H1 (cell line): ENCODE results near the gene GNB5. TPM values are rescaled to one million over a fixed set of nuclear protein-coding genes. Genes with fewer than 3 reads are reported as not detected.
A peak's percentile ranks its signal among the peaks of the same experiment; 100 is the strongest.

Experiments
- CTCF ChIA-PET: fragments of 300-600 bp; sonication (Branson Sonifier 250); formaldehyde crosslinking; loops from one replicate; lab custom pipeline; 2021; ENCODE audit not compliant: partially characterized antibody; lab: Charles Lee
- POLR2A ChIA-PET: fragments of 300-600 bp; sonication (Branson Sonifier 250); formaldehyde crosslinking; loops from one replicate; lab custom pipeline; 2021; ENCODE audit warnings: inconsistent platforms; ENCODE audit not compliant: partially characterized antibody; lab: Charles Lee
- DNase-seq, 2 experiments: peaks; one replicate each; pipeline versions ENCODE4 v3.0.0 to v3.0.0-alpha.2; 2010 to 2022; ENCODE audit warnings: low spot score in 2 of 2, low read depth in 1 of 2, mixed read lengths in 1 of 2
- FAIRE-seq: peaks from 2 replicates; lab custom pipeline; 2011; peaks lifted over from hg19 to GRCh38; lab: Jason Lieb, UNC
- H2AFZ ChIP-seq: 2 replicates; pipeline ENCODE4 v1.8.1; 2012; ENCODE audit warnings: low read length, inconsistent platforms
- H2AK5ac ChIP-seq: 2 replicates; pipeline ENCODE4 v1.6.1; 2013; ENCODE audit warnings: low read depth, low read length
- H2BK120ac ChIP-seq: replicated peaks from 2 replicates; pipeline ENCODE3; 2013; ENCODE audit warnings: low read depth, low read length, inconsistent platforms
- H2BK12ac ChIP-seq: 2 replicates; pipeline ENCODE4 v1.6.1; 2013; ENCODE audit warnings: low read depth, low read length
- H2BK15ac ChIP-seq: 2 replicates; pipeline ENCODE4 v1.6.1; 2013; ENCODE audit warnings: low read length
- H2BK20ac ChIP-seq: 2 replicates; pipeline ENCODE4 v1.6.1; 2013; ENCODE audit warnings: low read length
- H2BK5ac ChIP-seq: 2 replicates; pipeline ENCODE4 v1.6.1; 2013; ENCODE audit warnings: low read depth, low read length
- H3K14ac ChIP-seq: 2 replicates; pipeline ENCODE4 v1.6.1; 2013; ENCODE audit warnings: inconsistent platforms; ENCODE audit not compliant: insufficient read length
- H3K18ac ChIP-seq: 2 replicates; pipeline ENCODE4 v1.6.1; 2013; ENCODE audit warnings: low read length; ENCODE audit errors: extremely low read depth
- H3K23ac ChIP-seq: 2 replicates; pipeline ENCODE4 v1.6.1; 2013; ENCODE audit warnings: inconsistent platforms; ENCODE audit not compliant: insufficient read length
- H3K23me2 ChIP-seq: 2 replicates; pipeline ENCODE4 v1.6.1; 2013; ENCODE audit warnings: low read depth, low read length
- H3K27ac ChIP-seq: 2 replicates; pipeline ENCODE4 v1.6.1; 2011; ENCODE audit warnings: low read depth, low read length, inconsistent platforms
- H3K27me3 ChIP-seq, 4 experiments: replicated peaks in 1 of 4; 1 replicate in 1 of 4; 2 replicates in 3 of 4; pipeline versions ENCODE4 v1.6.1 to v1.8.1; 2011 to 2013; ENCODE audit warnings: low read length in 3 of 4, mild to moderate bottlenecking in 3 of 4, inconsistent platforms in 2 of 4, mixed read lengths in 2 of 4, moderate library complexity in 1 of 4; ENCODE audit not compliant: control insufficient read depth in 3 of 4, insufficient read depth in 3 of 4; ENCODE audit errors: extremely low read depth in 1 of 4
- H3K36me3 ChIP-seq, 4 experiments: 2 replicates each; pipeline versions ENCODE4 v1.6.1 to v1.8.1; 2011 to 2013; ENCODE audit warnings: mild to moderate bottlenecking in 4 of 4, low read length in 3 of 4, moderate library complexity in 2 of 4, control low read depth in 1 of 4, inconsistent platforms in 1 of 4; ENCODE audit not compliant: insufficient read depth in 4 of 4, control insufficient read depth in 2 of 4
- H3K4ac ChIP-seq: replicated peaks from 2 replicates; pipeline ENCODE3; 2013; ENCODE audit warnings: low read length, low read depth, mixed read lengths, inconsistent platforms; ENCODE audit not compliant: insufficient read length
- H3K4me1 ChIP-seq, 4 experiments: replicated peaks in 1 of 4; 1 replicate in 1 of 4; 2 replicates in 3 of 4; pipeline versions ENCODE4 v1.6.1 to v1.8.1; 2011 to 2013; ENCODE audit warnings: low read length in 3 of 4, inconsistent platforms in 2 of 4, mixed read lengths in 1 of 4; ENCODE audit not compliant: insufficient read depth in 4 of 4, control insufficient read depth in 3 of 4
- H3K4me2 ChIP-seq, 2 experiments: 2 replicates each; pipeline versions ENCODE4 v1.6.1 to v1.8.1; 2011 to 2013; ENCODE audit warnings: low read depth in 2 of 2, low read length in 2 of 2, control low read depth in 1 of 2, inconsistent platforms in 1 of 2, mild to moderate bottlenecking in 1 of 2; ENCODE audit not compliant: insufficient read depth in 1 of 2
- H3K4me3 ChIP-seq, 4 experiments: fragments of 200-600, 300-600 bp in 1 of 4; sonication (generic), shearing (Covaris generic), sonication (Bioruptor Twin) in 1 of 4; 2 replicates each; pipeline versions ENCODE4 v1.5.1 to v1.8.1; 2011 to 2016; ENCODE audit warnings: low read length in 4 of 4, low read depth in 3 of 4, control low read depth in 2 of 4, inconsistent platforms in 2 of 4, mild to moderate bottlenecking in 2 of 4, mixed read lengths in 1 of 4, moderate library complexity in 1 of 4; ENCODE audit not compliant: insufficient read depth in 2 of 4; ENCODE audit errors: extremely low read depth in 1 of 4
- H3K56ac ChIP-seq: replicated peaks from 2 replicates; pipeline ENCODE3; 2013; ENCODE audit warnings: low read depth, mild to moderate bottlenecking, mixed read lengths, low read length, inconsistent platforms; ENCODE audit not compliant: insufficient read length
- H3K79me1 ChIP-seq: 2 replicates; pipeline ENCODE4 v1.6.1; 2013; ENCODE audit warnings: low read depth, low read length, control low read depth
- H3K79me2 ChIP-seq, 2 experiments: 2 replicates each; pipeline versions ENCODE4 v1.6.1 to v1.8.1; 2012 to 2013; ENCODE audit warnings: low read length in 2 of 2, mild to moderate bottlenecking in 2 of 2, inconsistent platforms in 1 of 2; ENCODE audit not compliant: insufficient read depth in 2 of 2, control insufficient read depth in 1 of 2
- H3K9ac ChIP-seq, 4 experiments: replicated peaks in 1 of 4; 1 replicate in 1 of 4; 2 replicates in 3 of 4; pipeline versions ENCODE4 v1.6.1 to v1.8.1; 2011 to 2013; ENCODE audit warnings: low read depth in 3 of 4, low read length in 3 of 4, control low read depth in 2 of 4, mild to moderate bottlenecking in 2 of 4, moderate library complexity in 2 of 4, inconsistent platforms in 1 of 4; ENCODE audit errors: extremely low read depth in 1 of 4
- H3K9me3 ChIP-seq, 2 experiments: 2 replicates each; pipeline versions ENCODE4 v1.6.1 to v1.8.1; 2012 to 2013; ENCODE audit warnings: mild to moderate bottlenecking in 2 of 2, moderate library complexity in 2 of 2, control low read depth in 1 of 2, inconsistent platforms in 1 of 2, low read depth in 1 of 2, low read length in 1 of 2, mixed read lengths in 1 of 2; ENCODE audit not compliant: insufficient read depth in 2 of 2
- H4K20me1 ChIP-seq, 2 experiments: replicated peaks in 1 of 2; 2 replicates each; pipeline versions ENCODE3 to v1.8.1; 2011 to 2013; ENCODE audit warnings: inconsistent platforms in 2 of 2, low read length in 2 of 2, mild to moderate bottlenecking in 1 of 2; ENCODE audit not compliant: insufficient read depth in 2 of 2, control insufficient read depth in 1 of 2
- H4K5ac ChIP-seq: 2 replicates; pipeline ENCODE4 v1.6.1; 2013; ENCODE audit warnings: low read length, low read depth, mixed read lengths, inconsistent platforms; ENCODE audit not compliant: insufficient read length
- H4K8ac ChIP-seq: 2 replicates; pipeline ENCODE4 v1.8.0; 2013; ENCODE audit warnings: mild to moderate bottlenecking, moderate library complexity, low read length, inconsistent platforms; ENCODE audit not compliant: insufficient read depth; ENCODE audit errors: extremely low read depth
- H4K91ac ChIP-seq: replicated peaks from 2 replicates; pipeline ENCODE3; 2013; ENCODE audit warnings: low read length, mixed read lengths, inconsistent platforms; ENCODE audit not compliant: insufficient read length
- ATF3 ChIP-seq: IDR thresholded peaks from 2 replicates; pipeline ENCODE4 v1.6.1; 2011; ENCODE audit warnings: low read depth, mild to moderate bottlenecking, low read length; ENCODE audit not compliant: insufficient read depth
- CBX5 ChIP-seq: fragments of 300-800, 300-1000 bp; sonication (generic); IDR thresholded peaks from 2 replicates; pipeline ENCODE4 v1.7.1; 2016; ENCODE audit warnings: antibody characterized with exemption, low read length, low read depth
- CEBPB ChIP-seq: IDR thresholded peaks from 2 replicates; pipeline ENCODE4 v1.6.1; 2012; ENCODE audit warnings: low read depth, low read length
- CTBP2 ChIP-seq: IDR thresholded peaks from 2 replicates; pipeline ENCODE4 v1.7.0; 2011; ENCODE audit warnings: borderline replicate concordance, mild to moderate bottlenecking, moderate library complexity, mixed read lengths, low read length; ENCODE audit not compliant: insufficient read depth, insufficient read length
- HDAC6 ChIP-seq: IDR thresholded peaks from one replicate; pipeline ENCODE4 v1.7.1; 2012; ENCODE audit warnings: low read depth, mild to moderate bottlenecking, inconsistent platforms, low read length, moderate library complexity
- JUND ChIP-seq: IDR thresholded peaks from 2 replicates; pipeline ENCODE4 v1.6.1; 2011; ENCODE audit warnings: mild to moderate bottlenecking, improper control_type of control experiment, low read length
- SIRT6 ChIP-seq: IDR thresholded peaks from one replicate; pipeline ENCODE4 v1.7.1; 2012; ENCODE audit warnings: low read length, inconsistent platforms
- SIX5 ChIP-seq: IDR thresholded peaks from 2 replicates; pipeline ENCODE4 v1.6.1; 2011; ENCODE audit warnings: mild to moderate bottlenecking, low read depth, low read length
- SP1 ChIP-seq: IDR thresholded peaks from 2 replicates; pipeline ENCODE4 v1.6.1; 2011; ENCODE audit warnings: low read depth, low read length
- TBP ChIP-seq: IDR thresholded peaks from 2 replicates; pipeline ENCODE4 v1.6.1; 2011; ENCODE audit warnings: low read depth, low read length, improper control_type of control experiment
- USF2 ChIP-seq: IDR thresholded peaks from 2 replicates; pipeline ENCODE4 v1.6.1; 2011; ENCODE audit warnings: low read length, improper control_type of control experiment
- WGBS, 2 experiments: shearing (Covaris generic) in 1 of 2; methylation state at CpG; one replicate each; pipeline versions ENCODE4 v1.1.6 to v1.1.7; 2013 to 2015; ENCODE audit warnings: low lambda C conversion rate in 2 of 2, mixed read lengths in 2 of 2, inconsistent platforms in 1 of 2, low coverage in 1 of 2, missing lambda C conversion rate in 1 of 2; ENCODE audit not compliant: insufficient replicate concordance in 2 of 2, insufficient coverage in 1 of 2, insufficient read length in 1 of 2; ENCODE audit errors: extremely low coverage in 1 of 2, missing lambda C conversion rate in 1 of 2; 5-methylcytosine and 5-hydroxymethylcytosine counted together
- polyA plus RNA-seq, 7 experiments: library from polyadenylated mRNA; depleted of rRNA in 3 of 7; stranded (reverse) in 5 of 7; unstranded in 2 of 7; fragments of >200 nt in 5 of 7; fragments of 200-250 nt in 2 of 7; gene quantifications; 1 replicate in 5 of 7; 2 replicates in 1 of 7; 4 replicates in 1 of 7; pipeline versions ENCODE4 v1.2.1 to v1.2.3, GENCODE V29; 2011 to 2013; ENCODE audit warnings: missing spikeins in 2 of 7, mixed read lengths in 2 of 7
- total RNA-seq: library from RNA; stranded (reverse); fragmentation: NEBNext Ultra II Directional; extraction: Animal tissue kit (Norgen Biotek cat#: 25700); gene quantifications from 2 replicates; pipeline ENCODE4 v1.2.1, GENCODE V29; 2021

GNB5 gene
- total and polyA plus RNA-seq, 2 of the 8 experiments (the other 6 are each of a cell fraction or from before 2014, with no cell fraction given): 21.7 to 42.5 TPM

- Histone ChIP-seq H2BK5ac (no peak overlapping the region), H3K27me3 (peaks cover 0 to 1% (median 0%) of the 10 kb centered on the region in 4 experiments; a peak in 1 of 7 replicates), H3K23ac (no peak overlapping the region), H3K36me3 (no peaks in the 10 kb centered on the region), H3K18ac (no peak overlapping the region), H2BK12ac (no peak overlapping the region), H3K4me3 (no peak overlapping the region), H4K91ac (no peak overlapping the region), H3K9me3 (no peaks in the 10 kb centered on the region; a peak in 1 of 4 replicates), H3K23me2 (no peaks in the 10 kb centered on the region; the same call in 1 of the 2 replicates), H3K4me1 (peaks cover 0 to 2% (median 0%) of the 10 kb centered on the region in 4 experiments; a peak in 2 of 7 replicates), H3K79me1 (no peaks in the 10 kb centered on the region), H3K79me2 (no peaks in the 10 kb centered on the region), H3K4me2 (no peak overlapping the region), H3K56ac (no peak overlapping the region), H3K14ac (no peak overlapping the region), H2AK5ac (no peak overlapping the region), H2AFZ (no peak overlapping the region), H3K27ac (no peak overlapping the region), H2BK20ac (no peak overlapping the region), H4K20me1 (no peaks in the 10 kb centered on the region), H2BK15ac (no peak overlapping the region), H4K8ac (peak overlapping the region; percentile 73), H2BK120ac (no peak overlapping the region), H3K9ac (no peak overlapping the region), H4K5ac (no peak overlapping the region), H3K4ac (no peak overlapping the region)
- DNase-seq (no peak), FAIRE-seq (no peak)
- 91% methylated on average over 9 of the region's 9 CpGs; no CpG with 5 or more reads in 1 of the 2 experiments for WGBS, 2 experiments
- ChIA-PET CTCF (interaction anchor here (0.7 to 2.7 kb wide), 4 partner anchors 22 to 600 kb away, joined by 3 to 8 read pairs (median 4); no protein-coding TSS in a partner anchor), POLR2A (interaction anchor here (0.6 to 1.3 kb wide), 5 partner anchors 11 to 222 kb away, joined by 3 to 5 read pairs (median 5); no protein-coding TSS in a partner anchor)
- no peak for TF ChIP-seq SP1
- no peak for TF ChIP-seq CBX5
- no peak for TF ChIP-seq SIX5
- TF ChIP-seq TBP: no peak
- TF ChIP-seq CTBP2: no peak
- no peak for TF ChIP-seq JUND
- no peak for TF ChIP-seq ATF3
- TF ChIP-seq CEBPB: no peak
- TF ChIP-seq HDAC6: no peak
- no peak for TF ChIP-seq USF2
- no peak for TF ChIP-seq SIRT6
These were observed 73.6 kb downstream of the GNB5 start for GRCh38 chr15:52117549-52117948.
